ENCODE results near the gene GOLGB1.

The GOLGB1 gene

GRCh38 chr3:121698476-121698875, 51.1 kb downstream of the GOLGB1 start:
- no peaks in the 10 kb centered on the region for H3K9me3 ChIP-seq (ENCODE audit: insufficient read depth, low read depth, low read length)
- H3K4me1 ChIP-seq (ENCODE audit: insufficient read depth, low read length, poor library complexity, severe bottlenecking), result no peaks in the 10 kb centered on the region
- H3K9ac ChIP-seq (ENCODE audit: low read depth, low read length, poor library complexity, severe bottlenecking), result no peak overlapping the region
- H3K4me2 ChIP-seq (ENCODE audit: low read depth, low read length, poor library complexity, severe bottlenecking), result no peak overlapping the region
- H3K79me2 ChIP-seq (ENCODE audit: insufficient read depth, low read length), result no peaks in the 10 kb centered on the region
- H3K36me3 ChIP-seq (ENCODE audit: insufficient read depth, low read length), result peaks cover 72% of the 10 kb centered on the region
- H2AFZ ChIP-seq (ENCODE audit: low read length), result no peak overlapping the region
- H3K4me3 ChIP-seq (ENCODE audit: low read length, poor library complexity, severe bottlenecking), result no peak overlapping the region
- no peaks in the 10 kb centered on the region for H3K9me2 ChIP-seq (replicated peaks; ENCODE audit: low read depth, low read length)
- H3F3A ChIP-seq (ENCODE audit: low read depth), result no peaks in the 10 kb centered on the region
- TF ChIP-seq CTCF (conservative IDR thresholded peaks at IDR 0.05; ENCODE audit: low read length) (no peak), EZH2phosphoT487 (IDR thresholded peaks at IDR 0.05; ENCODE audit: borderline replicate concordance) (no peak)
- H4K20me1 ChIP-seq (ENCODE audit: insufficient read depth, low read length, poor library complexity, severe bottlenecking), result no peaks in the 10 kb centered on the region
- no peaks in the 10 kb centered on the region for H3K27me3 ChIP-seq (ENCODE audit: insufficient read depth, low read length, poor library complexity, severe bottlenecking)

- Histone ChIP-seq H3K9ac (ENCODE audit: low read depth, low read length, poor library complexity, severe bottlenecking) (no peak overlapping the region), H3K27me3 (ENCODE audit: insufficient read depth, low read length, poor library complexity, severe bottlenecking) (no peaks in the 10 kb centered on the region), H3K4me3 (ENCODE audit: low read length, poor library complexity, severe bottlenecking) (no peak overlapping the region), H3F3A (ENCODE audit: low read depth) (no peaks in the 10 kb centered on the region), H3K4me1 (ENCODE audit: insufficient read depth, low read length, poor library complexity, severe bottlenecking) (no peaks in the 10 kb centered on the region), H4K20me1 (ENCODE audit: insufficient read depth, low read length, poor library complexity, severe bottlenecking) (no peaks in the 10 kb centered on the region), H3K9me3 (ENCODE audit: insufficient read depth, low read depth, low read length) (no peaks in the 10 kb centered on the region), H3K4me2 (ENCODE audit: low read depth, low read length, poor library complexity, severe bottlenecking) (no peak overlapping the region), H3K9me2 (replicated peaks; ENCODE audit: low read depth, low read length) (no peaks in the 10 kb centered on the region), H2AFZ (ENCODE audit: low read length) (no peak overlapping the region), H3K79me2 (ENCODE audit: insufficient read depth, low read length) (no peaks in the 10 kb centered on the region), H3K36me3 (ENCODE audit: insufficient read depth, low read length) (peaks cover 70% of the 10 kb centered on the region; the same call in 1 of the 2 replicates)
- TF ChIP-seq CTCF (conservative IDR thresholded peaks at IDR 0.05; ENCODE audit: low read length) (no peak), EZH2phosphoT487 (IDR thresholded peaks at IDR 0.05; ENCODE audit: borderline replicate concordance) (no peak)
These were observed 53.4 kb downstream of the GOLGB1 start for GRCh38 chr3:121696186-121696585.

GRCh38 chr3:121692010-121692699, 57.4 kb downstream of the GOLGB1 start:
- Histone ChIP-seq H2AFZ (ENCODE audit: low read length) (no peak overlapping the region), H4K20me1 (ENCODE audit: insufficient read depth, low read length, poor library complexity, severe bottlenecking) (no peaks in the 10 kb centered on the region), H3K4me3 (ENCODE audit: low read length, poor library complexity, severe bottlenecking) (no peak overlapping the region), H3K79me2 (ENCODE audit: insufficient read depth, low read length) (no peaks in the 10 kb centered on the region), H3K9me2 (replicated peaks; ENCODE audit: low read depth, low read length) (no peaks in the 10 kb centered on the region), H3K9ac (ENCODE audit: low read depth, low read length, poor library complexity, severe bottlenecking) (no peak overlapping the region), H3K4me1 (ENCODE audit: insufficient read depth, low read length, poor library complexity, severe bottlenecking) (no peaks in the 10 kb centered on the region), H3F3A (ENCODE audit: low read depth) (no peaks in the 10 kb centered on the region), H3K4me2 (ENCODE audit: low read depth, low read length, poor library complexity, severe bottlenecking) (no peak overlapping the region), H3K27me3 (ENCODE audit: insufficient read depth, low read length, poor library complexity, severe bottlenecking) (no peaks in the 10 kb centered on the region), H3K9me3 (ENCODE audit: insufficient read depth, low read depth, low read length) (no peaks in the 10 kb centered on the region), H3K36me3 (ENCODE audit: insufficient read depth, low read length) (peaks cover 47% of the 10 kb centered on the region; the same call in 1 of the 2 replicates)
- TF ChIP-seq EZH2phosphoT487 (IDR thresholded peaks at IDR 0.05; ENCODE audit: borderline replicate concordance) (no peak), CTCF (conservative IDR thresholded peaks at IDR 0.05; ENCODE audit: low read length) (no peak)

Measured in Loucy (cell line).